Omental fat pad (tissue), 4 donors: ENCODE data around the gene SLIT1. TPM values are rescaled to one million over a fixed set of nuclear protein-coding genes. Genes with fewer than 3 reads are reported as not detected.
A peak's percentile ranks its signal among the peaks of the same experiment; 100 is the strongest.

Source experiments
- ATAC-seq: fragments of 150-250 bp; one replicate; pipeline ENCODE4 v1.9.1; 2016; ENCODE audit warnings: mild to moderate bottlenecking, moderate library complexity; ENCODE audit not compliant: low FRiP score
- DNase-seq: peaks from one replicate; pipeline ENCODE4 v3.0.0-alpha.2; 2019; ENCODE audit warnings: low spot score
- total RNA-seq, 4 donors: library from RNA; depleted of rRNA; stranded (reverse); fragments of >200 nt; gene quantifications; one replicate each; pipeline ENCODE4 v1.1.0, GENCODE V29; 2016
- TF ChIP-seq, protein P1 (sequence below), 3 donors: fragments of 450-650 bp; IDR thresholded peaks; one replicate each; pipeline ENCODE4 v1.5.1; 2016 to 2017; ENCODE audit warnings: antibody characterized with exemption in 3 of 3, mild to moderate bottlenecking in 3 of 3, moderate library complexity in 2 of 3

Gene SLIT1
- total RNA-seq, 4 donors from 2014 or later: 0.12 to 1.1 (median 0.28) TPM

GRCh38 chr10:97215619-97216260 is 30.0 kb upstream of the SLIT1 start:
- ATAC-seq (no peak), DNase-seq (no peak)
- TF ChIP-seq, protein P1, sequence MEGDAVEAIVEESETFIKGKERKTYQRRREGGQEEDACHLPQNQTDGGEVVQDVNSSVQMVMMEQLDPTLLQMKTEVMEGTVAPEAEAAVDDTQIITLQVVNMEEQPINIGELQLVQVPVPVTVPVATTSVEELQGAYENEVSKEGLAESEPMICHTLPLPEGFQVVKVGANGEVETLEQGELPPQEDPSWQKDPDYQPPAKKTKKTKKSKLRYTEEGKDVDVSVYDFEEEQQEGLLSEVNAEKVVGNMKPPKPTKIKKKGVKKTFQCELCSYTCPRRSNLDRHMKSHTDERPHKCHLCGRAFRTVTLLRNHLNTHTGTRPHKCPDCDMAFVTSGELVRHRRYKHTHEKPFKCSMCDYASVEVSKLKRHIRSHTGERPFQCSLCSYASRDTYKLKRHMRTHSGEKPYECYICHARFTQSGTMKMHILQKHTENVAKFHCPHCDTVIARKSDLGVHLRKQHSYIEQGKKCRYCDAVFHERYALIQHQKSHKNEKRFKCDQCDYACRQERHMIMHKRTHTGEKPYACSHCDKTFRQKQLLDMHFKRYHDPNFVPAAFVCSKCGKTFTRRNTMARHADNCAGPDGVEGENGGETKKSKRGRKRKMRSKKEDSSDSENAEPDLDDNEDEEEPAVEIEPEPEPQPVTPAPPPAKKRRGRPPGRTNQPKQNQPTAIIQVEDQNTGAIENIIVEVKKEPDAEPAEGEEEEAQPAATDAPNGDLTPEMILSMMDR (IDR thresholded peaks at IDR 0.05): no peak

- TF ChIP-seq, protein P1 (IDR thresholded peaks at IDR 0.05): no peak
- ATAC-seq: no peak
- DNase-seq: no peak
These were observed 27.7 kb upstream of the SLIT1 start for GRCh38 chr10:97213431-97213830.

GRCh38 chr10:97211229-97211628 is 25.5 kb upstream of the SLIT1 start:
- TF ChIP-seq, protein P1 (IDR thresholded peaks at IDR 0.05): no peak
- no peak for DNase-seq
- ATAC-seq: no peak

GRCh38 chr10:97210543-97210960 is 24.8 kb upstream of the SLIT1 start:
- ATAC-seq (no peak), DNase-seq (peak; percentile 94)
- TF ChIP-seq, protein P1 (IDR thresholded peaks at IDR 0.05): peak in 2 of 3 donors; percentile 70 to 85

GRCh38 chr10:97207756-97208346 is 22.1 kb upstream of the SLIT1 start:
- DNase-seq (no peak), ATAC-seq (no peak)
- TF ChIP-seq, protein P1 (IDR thresholded peaks at IDR 0.05): no peak

- TF ChIP-seq, protein P1 (IDR thresholded peaks at IDR 0.05): no peak
- ATAC-seq (no peak), DNase-seq (no peak)
These were observed 21.4 kb upstream of the SLIT1 start for GRCh38 chr10:97207131-97207530.
